HFF-Myc (cell line): Measurements from ENCODE around the gene AFAP1L2.

Experiments used
- DNase-seq: peaks from one replicate; pipeline ENCODE4 v3.0.0-alpha.2; 2011; ENCODE audit warnings: low read depth; ENCODE audit errors: extremely low read depth
- H3K4me3 ChIP-seq: replicated peaks from 2 replicates; pipeline ENCODE4 v1.5.1; 2011; ENCODE audit warnings: low read depth, mild to moderate bottlenecking, control low read depth, low read length
- TF ChIP-seq, protein P1 (sequence below): IDR thresholded peaks from 2 replicates; pipeline ENCODE4 v1.5.1; 2012; ENCODE audit warnings: mild to moderate bottlenecking, low read depth, low read length, control low read depth; ENCODE audit errors: missing control alignments

AFAP1L2 gene

DNA sequence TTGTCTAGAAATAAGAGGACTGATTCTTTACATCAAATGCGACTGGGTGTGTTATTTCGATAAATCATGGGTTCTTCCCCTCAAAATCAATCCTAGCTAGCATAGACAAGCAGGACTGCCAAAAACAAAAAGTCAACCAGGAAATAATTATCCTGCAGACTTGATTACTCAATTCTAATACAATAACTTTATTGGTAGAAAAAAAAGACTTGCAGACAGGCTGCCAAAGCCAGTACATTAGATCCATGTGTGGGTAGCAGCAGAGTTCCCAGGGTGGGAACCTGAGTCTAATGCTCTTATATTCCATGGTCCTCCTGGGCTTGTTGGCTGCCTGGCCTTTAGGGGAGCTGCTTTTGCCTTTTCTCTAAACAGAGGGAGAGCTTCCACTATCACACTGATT, 7.8 kb downstream of the AFAP1L2 start:
- no peak for DNase-seq
- H3K4me3 ChIP-seq, result no peak overlapping the region
- TF ChIP-seq, protein P1, sequence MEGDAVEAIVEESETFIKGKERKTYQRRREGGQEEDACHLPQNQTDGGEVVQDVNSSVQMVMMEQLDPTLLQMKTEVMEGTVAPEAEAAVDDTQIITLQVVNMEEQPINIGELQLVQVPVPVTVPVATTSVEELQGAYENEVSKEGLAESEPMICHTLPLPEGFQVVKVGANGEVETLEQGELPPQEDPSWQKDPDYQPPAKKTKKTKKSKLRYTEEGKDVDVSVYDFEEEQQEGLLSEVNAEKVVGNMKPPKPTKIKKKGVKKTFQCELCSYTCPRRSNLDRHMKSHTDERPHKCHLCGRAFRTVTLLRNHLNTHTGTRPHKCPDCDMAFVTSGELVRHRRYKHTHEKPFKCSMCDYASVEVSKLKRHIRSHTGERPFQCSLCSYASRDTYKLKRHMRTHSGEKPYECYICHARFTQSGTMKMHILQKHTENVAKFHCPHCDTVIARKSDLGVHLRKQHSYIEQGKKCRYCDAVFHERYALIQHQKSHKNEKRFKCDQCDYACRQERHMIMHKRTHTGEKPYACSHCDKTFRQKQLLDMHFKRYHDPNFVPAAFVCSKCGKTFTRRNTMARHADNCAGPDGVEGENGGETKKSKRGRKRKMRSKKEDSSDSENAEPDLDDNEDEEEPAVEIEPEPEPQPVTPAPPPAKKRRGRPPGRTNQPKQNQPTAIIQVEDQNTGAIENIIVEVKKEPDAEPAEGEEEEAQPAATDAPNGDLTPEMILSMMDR, result no peak

DNA sequence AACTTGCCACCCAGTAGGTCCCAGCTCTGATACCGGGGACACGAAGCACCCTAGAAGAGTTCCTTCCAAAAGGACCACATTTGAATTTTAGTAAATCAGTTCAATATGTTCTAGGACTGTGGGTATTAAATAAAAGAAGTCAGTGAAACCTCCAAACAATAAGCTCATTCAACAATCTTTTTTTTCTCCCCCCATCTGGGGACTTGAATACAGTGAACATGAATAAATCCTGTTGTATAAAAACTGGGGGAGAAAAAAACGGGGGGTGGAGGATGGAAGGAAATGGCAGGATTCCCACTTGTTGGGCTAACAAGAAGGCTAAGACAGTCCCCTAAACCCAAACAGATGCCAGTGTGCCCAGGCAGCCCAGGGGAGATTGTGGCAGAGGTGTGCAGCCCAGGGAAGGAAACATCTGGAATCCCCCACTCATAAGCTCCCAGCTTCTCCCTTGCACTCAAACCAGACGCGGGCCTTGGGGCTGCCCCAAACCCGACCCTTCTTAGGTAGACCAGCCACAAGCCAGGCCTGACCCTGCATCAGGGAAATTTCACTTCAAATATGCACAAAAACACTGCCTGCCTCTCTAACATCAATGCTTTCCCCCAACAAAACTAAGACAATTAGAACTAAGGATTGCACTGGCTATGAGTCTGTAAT, 8.8 kb downstream of the AFAP1L2 start:
- TF ChIP-seq, protein P1, result no peak
- no peak for DNase-seq
- H3K4me3 ChIP-seq, result no peak overlapping the region

- TF ChIP-seq, protein P1, result no peak
- DNase-seq, result no peak
- no peak overlapping the region for H3K4me3 ChIP-seq
These were observed 9.8 kb downstream of the AFAP1L2 start for GRCh38 chr10:114394531-114394930.

GRCh38 chr10:114393886-114394285, 10.4 kb downstream of the AFAP1L2 start:
- TF ChIP-seq, protein P1, result no peak
- DNase-seq, result no peak
- H3K4me3 ChIP-seq, result no peak overlapping the region

DNA sequence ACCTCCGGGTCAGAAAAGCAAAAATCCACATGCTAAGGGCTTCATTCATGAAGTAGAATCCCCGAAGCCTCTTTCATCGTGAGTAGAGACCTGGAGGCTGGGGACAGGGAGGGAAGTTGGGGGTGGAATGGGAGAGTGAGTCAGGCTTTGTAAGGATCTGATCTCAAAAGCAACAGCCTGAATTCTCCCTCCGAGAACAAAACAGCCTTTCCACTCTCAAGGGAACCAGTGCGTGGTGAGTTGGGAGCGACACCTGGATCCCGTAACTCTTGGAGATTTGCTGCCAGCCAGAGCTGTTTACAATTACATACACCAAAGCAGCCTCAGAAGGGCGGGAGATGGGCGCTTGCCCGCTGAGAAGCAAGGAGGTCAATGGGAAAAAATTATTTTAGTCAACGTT, 10.8 kb downstream of the AFAP1L2 start:
- no peak for DNase-seq
- TF ChIP-seq, protein P1, result no peak
- no peak overlapping the region for H3K4me3 ChIP-seq

GRCh38 chr10:114392112-114392835, 12.0 kb downstream of the AFAP1L2 start:
- DNase-seq, result no peak
- TF ChIP-seq, protein P1, result no peak
- H3K4me3 ChIP-seq, result no peak overlapping the region
